Dermis blood vessel endothelial cell (primary cell): ENCODE data around the gene GSG1L2. TPM values are rescaled to one million over a fixed set of nuclear protein-coding genes. Genes with fewer than 3 reads are reported as not detected.

Source experiments
- DNase-seq: peaks from one replicate; pipeline ENCODE4 v3.0.0; 2010
- total RNA-seq: library from RNA; depleted of rRNA; stranded (reverse); fragments of >200 nt; gene quantifications from 2 replicates; pipeline ENCODE4 v1.2.3, GENCODE V29; 2014

The GSG1L2 gene
- total RNA-seq, result not detected in 2 replicates

DNA sequence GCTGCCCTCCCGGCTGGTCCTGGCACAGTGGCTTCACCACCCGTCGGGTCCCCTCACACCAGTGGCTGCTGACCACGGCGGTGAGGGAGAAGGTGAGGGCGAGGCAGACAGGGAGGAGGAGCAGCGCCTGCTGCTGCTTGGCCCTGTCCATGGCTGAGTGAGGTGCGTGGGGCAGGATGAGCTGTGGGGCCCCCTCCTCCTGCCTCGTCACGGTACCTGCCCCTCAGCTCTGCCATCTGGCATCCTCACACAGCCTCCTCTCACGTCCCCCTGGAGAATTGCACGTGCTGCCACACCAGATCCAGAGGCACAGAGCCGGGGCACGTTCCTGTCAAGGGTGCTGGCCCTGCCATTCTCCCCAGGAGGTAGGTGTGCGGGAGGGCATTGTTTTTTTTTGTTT lies at the start of gene GSG1L2:
GSG1L2 (minus strand) TSS at position 159 of the 400 bp plus-strand sequence; CDS start at position 151, 8 bp downstream.
- no peak for DNase-seq

DNA sequence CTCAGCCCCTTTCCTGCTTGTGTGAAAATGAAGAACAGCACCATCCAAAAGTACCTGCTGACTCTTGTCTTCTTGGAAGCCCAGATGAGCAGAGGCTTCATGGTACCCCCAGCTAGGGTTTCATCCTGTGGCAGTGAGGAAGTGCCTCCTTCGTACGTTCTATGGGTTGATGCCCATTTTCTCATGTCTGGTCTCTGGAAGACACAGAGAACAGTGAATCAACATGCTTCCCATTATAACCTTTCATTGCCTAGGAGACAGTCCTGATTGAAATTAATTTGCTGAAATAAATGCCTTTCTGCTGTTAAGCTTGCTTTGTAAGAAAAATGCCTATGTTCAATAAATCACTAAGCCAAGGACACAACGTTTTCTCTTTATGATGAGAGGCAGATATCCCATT lies 46.7 kb upstream of the GSG1L2 start:
- no peak for DNase-seq

DNA sequence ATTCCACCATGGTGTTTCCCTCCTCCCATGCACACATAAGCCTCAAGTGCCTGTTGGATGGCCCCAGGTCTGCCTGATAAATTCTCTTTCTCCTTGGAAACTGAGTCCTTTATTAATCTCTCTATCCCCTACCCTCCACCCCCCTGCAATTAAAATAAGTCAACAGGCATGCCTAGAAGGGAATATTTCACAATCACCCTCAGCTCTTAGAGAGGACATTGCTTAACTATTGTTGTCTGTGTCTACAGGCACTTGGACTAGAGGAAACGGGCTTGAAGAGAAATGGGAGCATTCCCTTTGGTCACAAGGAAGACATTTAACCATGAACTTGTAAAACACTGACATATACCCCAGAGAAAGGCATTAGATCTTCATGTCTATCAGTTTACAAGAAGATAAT lies 43.7 kb upstream of the GSG1L2 start:
- no peak for DNase-seq

DNA sequence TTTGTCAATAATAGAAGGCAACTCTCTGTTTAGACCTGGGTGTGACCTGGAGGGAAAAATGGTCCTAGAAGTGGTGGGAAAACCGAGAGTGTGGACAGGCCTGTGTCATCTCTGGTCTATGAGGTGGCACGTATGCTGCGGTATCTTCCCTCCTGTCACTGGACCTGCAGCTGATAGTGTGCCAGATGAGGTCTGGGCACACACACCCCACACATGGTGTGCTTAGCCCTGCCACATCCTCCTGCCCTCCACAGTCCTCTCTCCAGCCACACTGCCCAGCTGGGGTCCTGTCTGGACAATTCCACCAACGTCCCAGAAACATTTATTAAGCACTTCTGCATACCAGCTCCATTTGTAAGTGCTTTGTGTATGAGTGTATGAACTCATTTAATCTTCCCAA lies 41.1 kb upstream of the GSG1L2 start:
- DNase-seq, result no peak

DNA sequence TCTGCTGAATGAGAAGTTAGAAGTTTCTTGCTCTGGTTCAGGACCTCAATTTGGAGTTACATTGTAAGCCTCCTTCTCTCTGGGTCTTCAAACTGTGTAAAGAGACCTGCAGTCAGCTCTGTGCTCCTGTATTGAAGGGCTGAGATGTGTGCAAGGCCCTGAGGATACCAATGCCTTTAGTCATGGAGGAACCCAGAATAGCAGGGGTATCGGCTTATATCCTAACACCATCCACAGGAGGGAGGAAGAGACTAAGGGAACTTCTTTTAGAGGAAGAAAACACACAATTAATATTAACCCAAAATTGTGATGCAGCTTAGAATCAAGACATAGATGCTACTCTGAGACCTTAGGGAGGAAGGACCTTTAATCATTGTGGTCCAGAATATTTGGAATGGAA lies 40.3 kb upstream of the GSG1L2 start:
- no peak for DNase-seq

DNA sequence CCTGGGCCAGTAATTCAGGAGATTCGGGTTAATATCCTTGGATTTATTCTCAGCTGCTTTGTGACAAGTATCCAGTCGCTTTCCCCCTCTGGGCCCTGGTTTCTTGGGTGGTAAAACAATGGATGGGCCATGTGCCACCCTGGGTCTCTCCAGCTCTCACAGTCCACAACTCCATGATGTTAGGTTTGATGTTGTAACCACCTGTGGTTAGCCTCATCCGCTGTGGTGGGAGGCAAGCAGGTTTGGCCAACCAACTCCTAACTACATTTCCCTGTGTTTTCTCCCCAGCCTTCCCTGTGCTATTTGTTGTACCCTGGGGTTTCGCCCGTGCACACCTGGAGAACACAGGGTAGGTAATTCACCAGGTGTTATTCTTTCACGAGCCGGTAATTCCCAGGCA lies 39.0 kb upstream of the GSG1L2 start:
- DNase-seq, result no peak

DNA sequence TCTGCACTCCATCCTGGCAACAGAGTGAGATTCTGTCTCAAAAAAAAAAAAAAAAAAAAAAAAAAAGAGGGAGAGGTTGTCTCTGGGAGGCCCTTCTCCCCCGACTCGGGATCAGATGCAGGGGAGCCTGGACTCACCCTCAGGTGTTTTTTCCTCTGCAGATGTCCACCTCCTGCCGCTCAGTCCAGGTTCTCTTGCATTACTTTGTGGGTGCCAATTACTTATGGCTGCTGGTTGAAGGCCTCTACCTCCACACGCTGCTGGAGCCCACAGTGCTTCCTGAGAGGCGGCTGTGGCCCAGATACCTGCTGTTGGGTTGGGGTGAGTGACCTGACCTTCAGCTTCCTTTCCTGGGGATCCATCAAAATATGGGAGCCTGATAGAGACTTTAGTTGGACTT lies 37.9 kb upstream of the GSG1L2 start:
- DNase-seq, result no peak

DNA sequence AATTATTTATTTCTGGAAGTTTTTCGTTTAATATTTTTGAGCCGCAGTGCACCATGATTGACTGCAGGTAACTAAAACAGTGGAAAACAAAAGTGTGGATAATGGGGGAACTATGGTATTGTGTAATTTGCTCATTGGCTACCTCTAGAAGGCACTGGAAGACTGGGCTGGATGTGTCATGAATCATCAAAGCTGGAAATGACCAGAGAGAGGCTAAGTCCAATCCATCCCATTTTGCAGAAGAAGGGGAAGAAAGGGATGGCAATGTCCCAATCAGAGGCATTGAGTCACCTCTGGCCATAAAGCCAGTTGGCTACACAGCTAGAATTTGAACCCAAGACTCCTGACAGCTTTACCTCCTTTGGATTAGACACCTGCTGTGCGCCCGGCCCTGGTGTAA lies 33.2 kb upstream of the GSG1L2 start:
- no peak for DNase-seq

DNA sequence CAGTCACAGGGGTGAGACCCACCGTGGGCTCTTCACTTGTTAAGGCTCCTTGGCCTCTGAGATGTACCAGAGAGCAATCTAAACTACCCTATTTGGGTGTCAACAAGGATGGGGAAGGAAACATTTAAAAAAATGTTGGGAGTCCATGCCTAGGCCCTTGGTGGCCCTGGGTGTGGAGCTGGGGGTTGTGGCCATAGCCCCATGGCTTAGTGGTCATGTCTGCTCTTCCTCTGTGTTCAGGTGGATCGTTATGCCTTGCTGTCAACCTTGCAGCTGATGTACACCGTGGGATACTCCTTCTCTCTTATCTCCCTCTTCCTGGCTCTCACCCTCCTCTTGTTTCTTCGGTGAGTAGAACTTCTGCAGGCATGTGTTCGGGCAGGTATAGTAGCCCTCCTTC lies 32.4 kb upstream of the GSG1L2 start:
- no peak for DNase-seq

DNA sequence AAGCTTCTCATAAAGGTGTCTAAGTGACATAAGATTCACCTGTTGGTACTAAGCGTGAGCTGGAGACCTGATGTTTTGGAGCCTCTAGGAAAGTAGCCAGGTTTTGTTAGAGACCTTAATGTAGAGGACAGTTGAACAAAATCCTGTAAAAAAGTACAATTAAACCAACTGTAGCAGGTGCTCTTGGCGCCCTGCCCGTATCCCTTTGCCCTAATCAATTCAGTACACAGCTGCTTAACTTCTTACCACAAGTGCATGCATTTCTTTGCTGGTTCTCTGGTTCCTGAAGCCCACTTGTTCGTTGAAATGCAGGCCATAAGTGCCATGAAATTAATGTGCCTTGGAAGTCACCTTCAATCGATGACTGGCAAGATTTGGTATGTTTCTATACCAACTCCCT lies 28.3 kb upstream of the GSG1L2 start:
- no peak for DNase-seq

DNA sequence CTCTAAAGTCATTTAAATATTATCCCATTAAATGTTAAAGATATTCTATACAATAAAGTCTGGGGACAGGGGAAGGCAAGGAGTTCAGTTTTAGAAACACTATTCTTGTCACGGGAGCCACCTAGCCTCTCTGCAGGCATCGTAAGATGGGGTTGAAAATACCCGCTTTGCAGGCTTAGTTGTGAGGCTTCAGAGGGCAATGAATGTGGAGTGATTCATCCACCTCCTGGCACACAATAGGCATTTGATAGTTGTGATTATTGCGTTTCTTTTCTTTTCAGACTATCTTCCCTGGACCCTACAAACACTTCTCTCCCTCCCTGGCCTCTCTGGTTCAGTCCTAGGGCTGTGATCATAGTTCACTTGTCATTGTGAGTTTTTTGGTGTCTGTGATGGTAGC lies 23.4 kb upstream of the GSG1L2 start:
- no peak for DNase-seq

DNA sequence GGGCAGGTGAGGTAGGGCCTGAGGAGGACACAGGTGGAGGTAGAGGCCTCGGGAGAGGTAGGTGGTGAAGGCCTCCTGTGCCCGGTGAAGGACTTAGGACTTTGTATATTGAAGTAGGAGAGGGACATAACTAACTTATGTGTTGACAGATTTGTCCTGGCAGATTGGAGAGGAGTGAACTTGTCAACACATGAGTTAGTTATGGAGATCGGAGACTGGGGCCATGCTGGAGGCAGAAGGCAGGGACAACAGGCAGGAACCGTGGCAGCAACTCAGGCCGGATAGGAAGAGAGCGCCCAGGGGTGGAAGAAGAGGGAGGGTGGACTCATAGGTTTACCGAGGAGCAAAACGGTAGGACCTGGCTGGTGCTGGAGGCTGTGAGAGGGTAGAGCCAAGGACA lies 22.3 kb upstream of the GSG1L2 start:
- no peak for DNase-seq

DNA sequence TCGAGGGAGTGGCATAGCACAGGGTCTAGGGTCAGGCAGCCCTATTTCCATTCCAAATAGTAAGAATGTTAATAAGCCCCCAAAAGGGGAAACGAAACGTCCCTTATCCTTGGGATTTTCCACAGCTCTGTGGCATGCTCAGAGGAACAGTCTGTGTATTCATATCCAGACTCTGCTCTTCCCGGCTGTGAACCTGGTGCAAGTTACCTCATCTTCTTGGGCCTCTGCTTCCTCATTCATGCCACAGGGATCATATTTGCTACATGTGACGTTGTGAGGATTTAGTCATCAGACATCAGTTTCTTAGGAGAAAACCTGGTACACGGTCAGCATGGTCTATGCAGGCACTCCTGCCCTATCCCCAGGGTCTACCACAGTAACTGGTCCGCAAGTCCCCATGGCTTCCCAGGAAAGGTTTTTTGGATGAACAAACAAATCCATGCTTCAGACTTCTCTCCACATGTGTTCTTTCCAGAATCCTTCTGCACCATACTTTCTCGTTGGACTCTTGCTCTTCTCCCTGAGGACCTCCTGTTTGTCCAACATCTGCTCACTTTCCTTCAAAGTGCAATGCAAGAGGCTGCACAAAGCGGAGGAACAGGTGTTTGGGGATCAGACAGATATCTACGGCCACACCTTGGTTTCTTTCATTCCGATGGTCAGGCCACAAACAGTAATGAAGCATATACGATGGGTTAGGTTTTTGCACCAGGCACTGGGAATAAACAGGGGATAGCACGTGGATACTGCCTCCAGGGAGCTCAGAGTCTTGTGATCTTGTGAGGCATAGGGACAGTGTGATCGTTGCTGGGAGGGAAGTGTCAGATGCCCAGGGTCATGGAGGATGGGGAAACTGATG lies 21.5 kb upstream of the GSG1L2 start:
- no peak for DNase-seq

DNA sequence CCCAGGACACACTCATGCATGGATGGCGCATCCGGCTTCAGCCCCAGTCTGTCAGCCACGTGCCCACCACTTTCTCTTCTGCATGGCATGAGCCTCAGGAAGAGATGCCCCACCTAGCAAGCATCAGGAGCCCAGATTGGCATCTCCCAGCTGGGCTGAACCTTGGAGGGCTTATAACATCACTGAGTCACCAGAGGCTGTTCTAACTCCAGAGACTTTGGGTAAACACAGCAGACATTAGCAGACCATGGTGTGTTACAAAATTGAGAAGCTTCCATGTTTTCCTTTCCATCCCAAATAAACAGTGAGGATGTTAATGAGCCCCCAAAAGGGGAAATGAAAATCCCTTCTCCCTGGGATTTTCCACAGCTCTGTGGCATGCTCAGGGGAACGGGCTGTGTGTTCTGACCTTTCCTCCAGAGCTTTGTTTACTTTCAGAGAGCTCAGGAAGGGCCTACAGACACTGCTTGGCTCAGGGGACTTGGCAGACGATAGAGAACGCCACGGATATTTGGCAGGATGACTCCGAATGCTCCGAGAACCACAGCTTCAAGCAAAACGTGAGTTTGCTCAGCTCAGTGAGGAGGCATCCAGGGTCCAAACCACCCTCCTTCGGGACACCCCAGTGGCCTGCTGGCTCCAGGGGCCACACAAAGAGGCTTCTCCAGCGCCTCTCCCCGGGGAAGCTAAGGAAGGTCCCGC lies 20.3 kb upstream of the GSG1L2 start:
- no peak for DNase-seq

DNA sequence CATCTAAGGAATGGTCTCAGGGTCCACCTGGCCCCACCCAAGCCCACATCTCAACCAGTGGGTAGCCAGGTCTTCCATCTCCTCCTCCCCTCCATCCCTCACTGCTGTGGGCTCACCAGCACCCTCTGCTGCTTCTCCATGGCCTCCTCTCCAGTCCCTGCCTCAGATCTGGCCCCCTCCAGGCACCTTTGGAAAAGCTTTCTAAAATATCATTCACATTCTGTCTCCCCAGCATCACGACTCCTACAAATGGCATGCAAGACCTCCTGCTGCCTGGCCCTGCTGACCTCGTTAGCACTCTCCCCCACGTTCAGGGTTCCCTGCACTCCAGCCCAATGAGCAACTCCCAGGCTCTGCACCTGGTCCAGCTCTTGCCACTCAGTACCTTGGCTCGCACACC lies 17.6 kb upstream of the GSG1L2 start:
- no peak for DNase-seq

DNA sequence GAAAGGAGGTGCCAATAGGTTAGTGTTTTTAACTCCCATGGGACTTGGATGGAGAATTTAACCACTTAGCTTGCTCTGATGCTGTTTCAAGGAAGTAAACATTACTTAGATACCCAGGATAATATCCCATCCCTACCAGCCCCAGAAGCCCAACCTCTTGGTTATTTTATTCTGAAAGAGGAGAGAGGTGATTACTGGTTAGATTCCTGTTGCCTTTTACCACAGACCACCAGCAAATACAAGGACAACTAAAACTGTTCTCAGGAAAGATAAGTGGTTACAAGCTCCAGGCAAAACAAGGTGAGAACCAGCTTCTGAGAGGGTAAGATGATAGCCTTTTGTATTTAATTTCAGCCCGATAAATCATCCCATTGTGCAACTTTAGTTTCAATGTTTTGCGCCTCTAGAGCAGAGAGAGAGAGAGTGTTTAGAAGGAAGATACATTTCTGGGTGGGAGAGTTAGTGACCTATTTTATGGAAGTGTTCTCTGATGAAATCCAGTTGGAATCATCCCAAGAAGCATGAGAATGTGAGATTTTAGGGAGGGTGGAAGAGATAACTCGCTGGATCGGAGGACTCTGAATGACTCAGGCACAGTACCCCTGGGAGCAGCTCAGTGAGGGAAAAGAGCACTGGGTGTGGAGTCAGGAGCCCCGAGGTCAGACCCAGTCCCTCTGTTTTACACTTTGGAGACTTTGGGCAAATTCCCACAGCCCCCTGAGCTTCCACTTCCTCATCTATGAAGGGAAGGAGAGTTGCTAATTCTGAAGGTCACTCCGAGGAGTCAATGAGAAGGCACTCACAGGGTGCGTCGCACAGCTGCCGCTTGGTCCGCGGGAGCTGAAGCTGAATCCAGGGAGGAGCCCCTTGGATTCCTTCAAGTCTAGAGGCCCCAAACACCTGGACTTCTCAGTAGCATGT lies 15.9 kb upstream of the GSG1L2 start:
- DNase-seq, result no peak

DNA sequence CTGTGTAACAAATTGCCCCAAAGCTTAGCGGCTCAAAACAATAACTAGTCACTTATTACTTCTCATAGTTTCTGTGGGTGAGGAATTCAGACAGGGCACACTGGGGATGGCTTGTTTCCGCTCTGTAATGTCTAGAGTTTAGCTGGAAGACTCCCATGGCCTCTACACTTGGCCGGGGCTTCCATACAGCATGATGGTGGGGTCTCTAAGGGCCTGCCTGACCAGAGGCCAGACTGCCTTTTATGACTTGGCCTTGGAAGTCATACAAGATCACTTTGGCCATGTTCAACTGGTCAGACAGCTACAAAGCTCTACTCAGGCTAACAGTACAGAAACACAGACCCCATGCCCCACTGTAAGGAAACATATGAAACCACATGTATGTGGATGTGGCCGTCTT lies 12.0 kb upstream of the GSG1L2 start:
- DNase-seq, result no peak

DNA sequence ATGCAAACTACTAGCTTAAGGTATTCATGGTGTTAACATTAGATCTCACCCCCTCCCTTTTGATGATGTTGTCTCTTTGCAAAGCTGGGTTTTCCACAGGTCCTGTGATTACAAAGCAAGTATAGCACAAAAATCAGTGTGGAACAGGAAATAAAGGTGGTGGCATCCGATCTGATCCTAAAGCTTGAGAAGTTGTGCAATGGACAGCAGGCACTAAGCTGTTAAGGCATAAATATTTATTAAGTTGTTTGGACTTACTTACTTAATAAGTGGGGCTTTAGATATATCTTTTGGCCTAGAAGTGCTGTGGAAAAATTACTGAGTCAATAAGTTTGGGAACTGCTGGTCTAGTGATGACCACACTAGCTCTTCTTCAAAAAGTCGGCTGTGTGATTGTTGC lies 8.8 kb upstream of the GSG1L2 start:
- no peak for DNase-seq

DNA sequence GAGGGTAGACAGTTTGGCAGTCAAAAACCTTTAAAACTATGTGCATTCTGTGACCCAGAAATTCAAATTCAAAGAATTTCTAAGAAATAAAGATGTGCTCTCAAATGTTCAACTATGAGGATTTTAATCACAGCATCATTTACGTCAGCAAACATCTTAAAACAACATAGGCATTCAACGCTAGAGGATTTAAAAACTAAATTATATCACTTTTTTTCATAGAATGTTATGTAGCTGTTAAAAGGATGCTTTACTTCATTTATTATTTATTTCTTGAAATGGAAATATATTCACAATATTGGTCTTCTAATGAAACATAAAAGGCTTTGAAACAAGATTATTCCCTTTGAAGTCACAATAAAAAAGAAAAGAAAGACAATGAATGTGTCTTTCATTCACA lies 7.5 kb upstream of the GSG1L2 start:
- no peak for DNase-seq

DNA sequence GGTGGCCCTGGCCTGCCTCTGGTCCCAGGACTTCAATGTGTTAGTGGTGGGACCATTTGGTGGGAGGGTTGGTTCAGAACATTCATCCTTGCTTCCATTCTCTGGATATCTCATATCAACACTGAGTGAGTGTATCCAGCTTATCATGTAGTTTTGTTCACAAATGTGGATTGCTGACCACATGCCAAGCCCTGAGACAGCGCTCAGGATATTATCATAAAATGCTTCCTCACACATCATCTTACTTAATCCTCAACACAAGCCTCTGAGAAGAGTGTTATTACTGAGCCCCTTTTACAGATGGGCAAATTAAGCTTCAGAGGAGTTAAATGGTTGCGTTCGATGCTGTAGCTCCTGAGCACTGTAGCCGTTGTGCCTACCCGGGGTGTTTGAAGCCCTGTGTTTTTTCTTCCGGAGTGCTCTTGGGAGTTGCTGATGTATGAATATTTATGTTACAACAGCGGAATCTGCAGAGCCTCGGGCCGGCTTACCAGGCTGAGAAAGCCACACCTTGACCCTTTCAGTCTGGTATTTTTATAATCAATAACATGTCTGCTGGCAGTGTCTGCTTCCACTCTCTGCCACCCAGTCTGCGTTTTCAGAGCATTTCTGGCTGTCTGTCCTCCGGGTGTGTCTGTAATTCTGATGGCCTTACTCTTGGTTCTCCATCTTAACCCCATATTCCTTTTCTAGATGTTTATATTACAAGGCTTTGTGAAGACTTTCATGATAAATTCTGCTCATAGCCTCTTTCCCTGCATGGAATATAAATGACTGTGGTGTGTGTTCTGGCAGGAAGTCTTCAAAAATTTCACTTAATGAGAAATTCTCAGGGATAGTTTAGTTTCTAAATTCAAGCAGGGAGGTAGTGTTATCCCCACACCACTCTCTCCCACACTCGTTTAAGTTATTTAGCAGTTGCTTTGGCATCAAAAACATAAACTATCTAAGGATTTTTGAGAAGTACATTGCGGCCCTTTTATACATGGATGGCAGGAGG lies 6.7 kb upstream of the GSG1L2 start:
- no peak for DNase-seq

DNA sequence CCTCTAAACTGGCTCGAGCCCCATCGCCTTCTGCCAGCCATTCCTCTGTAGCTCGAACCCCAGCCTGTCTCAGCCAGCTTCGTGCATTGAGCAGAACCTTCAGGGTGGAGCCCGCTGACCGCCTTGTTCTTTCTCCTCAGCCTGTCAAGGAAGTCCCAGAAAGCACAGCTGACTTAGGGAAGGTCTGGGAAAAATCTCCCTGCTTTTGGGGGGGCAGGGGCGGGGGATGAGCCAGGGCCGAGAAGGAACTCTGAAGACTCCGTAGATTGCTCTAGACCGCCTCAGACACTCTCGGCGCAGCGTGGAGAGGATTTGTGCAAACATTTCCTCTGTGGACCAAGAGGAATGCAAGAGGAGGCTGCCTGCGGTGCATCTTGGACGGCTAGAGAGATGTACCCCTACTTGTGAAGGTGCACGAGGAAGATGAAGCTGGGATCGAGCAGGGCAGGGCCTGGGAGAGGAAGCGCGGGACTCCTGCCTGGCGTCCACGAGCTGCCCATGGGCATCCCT lies 3.8 kb upstream of the GSG1L2 start, which contains the start of gene GLP2R:
GLP2R (plus strand) TSS at position 284 of the 510 bp plus-strand sequence; CDS start at position 424, 140 bp downstream.
- no peak for DNase-seq
